NAMALWA (cell line): ENCODE results near the gene SLC38A3.
A peak's percentile ranks its signal among the peaks of the same experiment; 100 is the strongest.

Experiments
- DNase-seq: peaks from one replicate; pipeline ENCODE4 v3.0.0-alpha.2; 2015; ENCODE audit warnings: low spot score

The SLC38A3 gene

GRCh38 chr3:50204804-50205412 lies at the start of gene SLC38A3:
Gene SLC38A3 (plus strand): TSS chr3:50205271. CDS start chr3:50214200, 8,929 bp downstream.
- DNase-seq, result no peak

- no peak for DNase-seq
Measured at GRCh38 chr3:50155491-50155878, 49.6 kb upstream of the SLC38A3 start.

- DNase-seq, result no peak
Measured at GRCh38 chr3:50155891-50156290, 49.2 kb upstream of the SLC38A3 start.

- no peak for DNase-seq
Measured at GRCh38 chr3:50156549-50157493, 48.2 kb upstream of the SLC38A3 start.

GRCh38 chr3:50157827-50158529 lies 47.1 kb upstream of the SLC38A3 start:
- peak; percentile 15 for DNase-seq

- no peak for DNase-seq
Measured at GRCh38 chr3:50158530-50159146, 46.4 kb upstream of the SLC38A3 start.

- no peak for DNase-seq
Measured at GRCh38 chr3:50160561-50160983, 44.5 kb upstream of the SLC38A3 start.

GRCh38 chr3:50161320-50161719 lies 43.8 kb upstream of the SLC38A3 start:
- no peak for DNase-seq

GRCh38 chr3:50162034-50162883 lies 42.8 kb upstream of the SLC38A3 start:
- no peak for DNase-seq

- DNase-seq, result no peak
Measured at GRCh38 chr3:50163572-50164455, 41.3 kb upstream of the SLC38A3 start.

GRCh38 chr3:50164481-50164880 lies 40.6 kb upstream of the SLC38A3 start:
- DNase-seq, result no peak

- no peak for DNase-seq
Measured at GRCh38 chr3:50164984-50165909, 39.8 kb upstream of the SLC38A3 start.

GRCh38 chr3:50165910-50166538 lies 39.0 kb upstream of the SLC38A3 start:
- DNase-seq, result no peak

- DNase-seq, result no peak
Measured at GRCh38 chr3:50166620-50167019, 38.5 kb upstream of the SLC38A3 start.

- DNase-seq, result no peak
Measured at GRCh38 chr3:50167069-50167840, 37.8 kb upstream of the SLC38A3 start.

GRCh38 chr3:50167841-50168209 lies 37.2 kb upstream of the SLC38A3 start:
- no peak for DNase-seq

- DNase-seq, result no peak
Measured at GRCh38 chr3:50168388-50168787, 36.7 kb upstream of the SLC38A3 start.

GRCh38 chr3:50168791-50169190 lies 36.3 kb upstream of the SLC38A3 start:
- no peak for DNase-seq
